Stimulated activated CD8-positive, alpha-beta memory T cell treated with anti-CD3 and anti-CD28 coated beads, Interleukin-12 subunit alpha, Interleukin-12 subunit beta, amount 100 ng/mL, for 24 hours (primary cell): ENCODE results near the gene ROCK1.
"Not testable (repeated sequence)": the region's sequence is repeated elsewhere in the genome, so short reads cannot be mapped to it uniquely, and the experiment has no call there.

ENCODE experiments used
- DNase-seq: peaks from one replicate; pipeline ENCODE4 v3.0.0-alpha.2; 2020; ENCODE audit errors: extremely low read depth

The ROCK1 gene

GRCh38 chr18:21052385-21052784 lies 59.2 kb downstream of the ROCK1 start:
- DNase-seq = no peak

DNA sequence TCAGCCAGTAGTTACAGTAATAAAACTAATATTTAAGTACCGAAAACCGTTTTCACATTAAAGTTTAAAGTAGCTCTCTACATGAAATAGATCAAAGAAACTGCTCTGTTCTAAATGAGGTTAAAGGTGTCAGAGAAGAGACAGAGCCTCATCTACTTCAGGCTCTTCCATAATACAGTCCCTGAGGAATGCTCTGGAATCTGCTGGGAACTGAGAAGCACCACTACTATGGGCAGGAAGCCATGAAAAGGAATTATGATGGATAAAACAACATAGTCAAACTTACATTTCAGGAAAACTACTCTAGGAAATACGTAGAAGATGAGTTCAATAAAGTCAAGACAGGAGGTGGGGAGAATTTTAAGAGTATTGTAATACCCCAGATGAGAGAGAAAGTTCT lies 60.0 kb downstream of the ROCK1 start:
- no peak for DNase-seq

GRCh38 chr18:21049306-21049705 lies 62.3 kb downstream of the ROCK1 start:
- no peak for DNase-seq

GRCh38 chr18:21047126-21047525 lies 64.5 kb downstream of the ROCK1 start:
- DNase-seq = no peak

GRCh38 chr18:21040466-21040865 lies 71.1 kb downstream of the ROCK1 start:
- no peak for DNase-seq

DNA sequence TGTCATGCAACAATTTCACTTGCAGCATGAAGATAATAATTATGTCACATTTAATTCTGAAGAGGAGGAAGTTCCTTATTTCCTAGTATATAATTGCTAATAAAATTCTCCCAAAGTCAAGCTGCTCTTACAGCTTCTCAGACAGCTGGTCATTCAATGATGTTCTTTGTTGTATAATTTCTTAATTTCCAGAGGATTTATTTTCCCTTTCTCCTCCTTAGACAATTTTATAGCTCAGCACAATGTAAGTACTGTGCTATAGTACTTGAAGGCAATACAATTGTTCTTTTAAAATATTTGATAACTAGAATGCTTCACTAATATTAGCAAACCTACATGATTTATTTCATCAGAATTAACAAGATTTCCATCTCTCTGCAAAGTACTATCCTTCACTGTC lies 73.4 kb downstream of the ROCK1 start:
- DNase-seq = no peak

DNA sequence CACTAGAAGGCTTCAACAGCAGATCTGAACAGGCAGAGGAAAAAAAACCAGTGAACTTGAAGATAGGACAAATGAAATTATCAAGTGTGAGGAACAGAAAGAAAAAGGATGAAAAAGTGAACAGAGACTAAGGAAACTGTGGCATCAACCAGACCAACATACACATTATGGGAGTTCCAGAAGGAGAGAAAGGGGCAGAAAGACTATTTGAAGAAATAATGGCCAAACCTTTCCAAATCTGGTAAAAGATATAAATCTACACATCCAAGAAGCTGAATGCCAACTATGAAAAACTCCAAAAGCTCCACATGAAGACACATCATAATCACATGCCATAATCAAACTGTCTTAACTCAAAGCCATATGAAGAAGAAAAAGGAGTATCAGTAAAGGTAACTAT lies 79.8 kb downstream of the ROCK1 start:
- no peak for DNase-seq

- DNase-seq = not testable (repeated sequence)
These were observed 93.4 kb downstream of the ROCK1 start for GRCh38 chr18:21018257-21018656.

DNA sequence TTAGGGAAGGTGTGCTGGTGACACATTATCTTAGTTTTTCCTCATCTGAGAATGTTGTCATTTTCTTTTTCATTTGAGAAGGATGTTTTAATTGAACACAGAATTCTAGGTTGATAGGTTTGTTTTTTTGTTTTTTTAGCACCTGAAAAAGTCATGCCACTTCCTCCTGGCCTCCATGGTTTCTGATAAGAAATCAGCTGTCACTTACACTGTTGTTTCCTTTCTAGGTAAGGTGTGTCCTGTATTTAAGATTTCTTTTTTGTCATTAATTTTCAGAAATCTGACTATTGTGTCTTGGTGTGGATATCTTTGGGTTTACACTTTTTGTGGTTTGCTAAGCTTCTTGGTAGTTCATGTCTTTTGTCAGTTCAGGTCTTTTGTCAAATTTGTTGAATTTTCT lies 99.3 kb downstream of the ROCK1 start:
- DNase-seq = no peak

DNA sequence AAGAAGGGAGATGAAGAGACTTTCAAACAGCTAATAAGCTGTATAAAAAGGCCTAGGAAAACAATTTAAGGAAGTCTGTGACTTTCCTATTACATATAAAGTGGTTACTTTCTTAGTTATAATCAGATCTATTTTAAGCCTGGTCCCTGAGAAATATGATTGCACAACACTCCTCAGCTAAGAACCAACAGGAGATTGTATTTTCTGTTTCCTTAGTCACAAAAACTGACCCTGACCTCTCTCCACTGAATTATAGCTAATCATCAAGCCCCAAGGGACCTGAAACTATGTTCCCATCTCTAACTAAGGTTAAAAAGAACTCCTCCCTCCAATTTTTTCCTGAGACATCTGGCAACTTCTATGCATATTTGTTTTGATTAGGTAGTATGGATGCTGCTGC lies 106.9 kb downstream of the ROCK1 start:
- DNase-seq = no peak

- DNase-seq = no peak
These were observed 110.9 kb downstream of the ROCK1 start for GRCh38 chr18:21000667-21001066.

GRCh38 chr18:20997371-20997770 lies 114.2 kb downstream of the ROCK1 start:
- DNase-seq = no peak

DNA sequence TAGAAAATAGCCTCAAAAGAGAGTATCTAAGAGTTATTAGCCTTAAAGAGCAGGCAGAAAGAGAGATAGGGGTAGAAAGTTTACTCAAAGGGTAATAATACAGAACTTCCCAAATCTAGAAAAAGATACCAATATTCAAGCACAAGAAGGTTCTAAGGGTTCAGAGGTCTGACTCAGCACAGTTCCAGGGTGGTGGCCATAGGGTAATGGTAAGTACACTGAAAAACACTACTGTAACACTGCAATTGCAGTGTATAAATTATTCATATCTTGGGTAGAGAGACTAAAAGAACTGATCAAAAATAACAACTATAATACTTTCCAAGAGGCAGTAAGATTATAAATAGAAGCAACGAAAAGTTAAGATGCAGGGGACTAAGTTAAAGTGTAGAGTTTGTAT lies 115.2 kb downstream of the ROCK1 start:
- no peak for DNase-seq

DNA sequence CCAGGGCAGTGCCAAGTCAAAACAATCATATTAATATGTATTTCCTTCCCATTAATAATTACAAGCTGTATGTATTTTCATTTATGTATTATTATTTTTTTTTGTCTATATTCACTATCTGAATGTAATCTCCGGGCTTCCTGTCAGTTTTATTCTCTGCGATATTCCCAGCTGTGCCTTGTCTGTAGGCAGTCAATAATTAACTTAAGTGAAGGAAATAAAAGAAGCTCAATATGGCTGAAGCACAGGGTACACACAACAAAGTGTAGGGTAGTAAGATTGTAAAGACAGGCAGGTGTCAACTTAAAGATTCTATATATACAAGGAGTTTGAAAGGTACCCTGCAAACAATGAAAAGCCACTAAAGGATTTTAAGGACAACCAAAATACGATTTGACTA lies 122.9 kb downstream of the ROCK1 start:
- no peak for DNase-seq

GRCh38 chr18:20975077-20975476 lies 136.5 kb downstream of the ROCK1 start:
- no peak for DNase-seq

DNA sequence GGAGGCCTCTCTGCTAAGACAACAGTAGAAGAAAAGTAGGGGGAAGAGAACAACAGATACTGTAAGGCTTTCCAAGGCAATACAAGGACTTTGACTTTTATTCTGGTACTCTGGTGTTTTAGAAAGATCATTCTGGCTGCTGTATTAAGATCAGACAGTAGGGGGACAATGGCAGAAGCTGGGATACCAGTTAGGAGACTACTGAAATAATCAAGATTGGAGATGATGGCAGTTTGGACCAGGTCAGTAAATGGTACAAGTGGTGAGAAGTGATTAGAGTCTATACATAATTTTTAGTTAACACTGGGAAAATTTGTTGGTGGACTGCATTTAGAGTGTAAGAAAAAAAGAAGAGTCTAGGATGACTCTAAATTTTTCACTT lies 139.7 kb downstream of the ROCK1 start:
- DNase-seq = no peak

GRCh38 chr18:20966795-20967194 lies 144.8 kb downstream of the ROCK1 start:
- DNase-seq = no peak

GRCh38 chr18:20963027-20963426 lies 148.6 kb downstream of the ROCK1 start:
- no peak for DNase-seq

DNA sequence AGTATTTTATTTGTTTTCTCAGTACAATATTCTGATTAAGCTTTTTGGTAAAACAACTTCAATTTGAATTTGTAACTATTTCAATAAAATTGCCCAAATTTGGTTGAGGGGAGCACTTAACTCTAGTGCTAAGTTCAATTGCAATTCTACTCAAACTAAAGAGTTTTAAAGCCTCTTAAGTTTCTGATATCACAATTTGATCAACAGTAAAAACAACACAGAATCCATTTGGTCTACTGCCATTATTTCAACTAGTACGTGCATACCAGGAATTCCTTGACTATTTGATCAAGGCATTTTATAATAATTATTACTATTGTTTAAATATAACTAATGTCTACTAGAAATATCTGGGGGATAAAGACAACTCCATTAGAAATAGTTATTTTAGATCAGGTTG lies 150.9 kb downstream of the ROCK1 start:
- DNase-seq = no peak

- DNase-seq = not testable (repeated sequence)
These were observed 160.8 kb downstream of the ROCK1 start for GRCh38 chr18:20950827-20951226.
